HepG2 (cell line): ENCODE data around the gene TMEM219.

Experiments
- CEBPB ChIP-seq: IDR thresholded peaks from 2 replicates; pipeline ENCODE4 v1.6.1; 2011; ENCODE audit warnings: low read depth, low read length, improper control_type of control experiment, borderline replicate concordance
- EZH2 ChIP-seq: conservative IDR thresholded peaks from 2 replicates; pipeline ENCODE4 v1.6.1; 2012; ENCODE audit warnings: mild to moderate bottlenecking, low read depth, low read length, moderate library complexity
- HOXA7 ChIP-seq: sonication (generic); formaldehyde crosslinking; IDR thresholded peaks from 2 replicates; pipeline ENCODE4 v1.8.1; 2022; ENCODE audit warnings: mild to moderate bottlenecking, missing genetic modification reagents, moderate library complexity
- KAT7 ChIP-seq: IDR thresholded peaks from 2 replicates; pipeline ENCODE4 v1.6.1; 2018; ENCODE audit warnings: borderline replicate concordance, missing compliant biosample characterization
- USF2 ChIP-seq, 2 experiments: sonication (generic) in 1 of 2; formaldehyde crosslinking in 1 of 2; IDR thresholded peaks; 2 replicates each; pipeline versions ENCODE4 v1.5.1 to v1.6.1; 2011 to 2020; ENCODE audit warnings: borderline replicate concordance in 1 of 2, low read depth in 1 of 2, low read length in 1 of 2, mild to moderate bottlenecking in 1 of 2, missing genetic modification reagents in 1 of 2, moderate library complexity in 1 of 2
- ZNF143 ChIP-seq: sonication (generic); formaldehyde crosslinking; IDR thresholded peaks from 2 replicates; pipeline ENCODE4 v1.4.0; 2020; ENCODE audit warnings: missing genetic modification reagents
- ZNF639 ChIP-seq: conservative IDR thresholded peaks from 2 replicates; pipeline ENCODE4 v1.6.1; 2018; ENCODE audit warnings: missing genetic modification reagents
- ZNF777 ChIP-seq: sonication (generic); formaldehyde crosslinking; IDR thresholded peaks from 2 replicates; pipeline ENCODE4 v1.4.0; 2020; ENCODE audit warnings: missing genetic modification reagents
- ZSCAN20 ChIP-seq: sonication (generic); formaldehyde crosslinking; IDR thresholded peaks from 2 replicates; pipeline ENCODE4 v1.4.0; 2020; ENCODE audit warnings: missing genetic modification reagents, mild to moderate bottlenecking, borderline replicate concordance

- TF ChIP-seq HOXA7 (CRISPR knock-in tag): no peak
- TF ChIP-seq CEBPB: no peak
- TF ChIP-seq KAT7 (CRISPR knock-in tag): no peak
- no peak for TF ChIP-seq ZNF777 (CRISPR knock-in tag)
- no peak for TF ChIP-seq ZNF639 (CRISPR knock-in tag)
- no peak for TF ChIP-seq EZH2
- no peak for TF ChIP-seq ZSCAN20 (CRISPR knock-in tag)
- no peak for TF ChIP-seq ZNF143 (CRISPR knock-in tag)
- TF ChIP-seq USF2 (IDR thresholded peaks at IDR 0.05; ENCODE audit: low read depth, low read length): no peak
- TF ChIP-seq USF2 (CRISPR knock-in tag; IDR thresholded peaks at IDR 0.05; ENCODE audit: borderline replicate concordance): no peak
Observed at GRCh38 chr16:29990034-29990433, 28.2 kb downstream of the TMEM219 start.
